LHCN-M2 (cell line): ENCODE measurements around the gene CCDC106. TPM values are rescaled to one million over a fixed set of nuclear protein-coding genes. Genes with fewer than 3 reads are reported as not detected.

Experiments used
- DNase-seq: peaks from one replicate; pipeline ENCODE4 v3.0.0-alpha.2; 2012; ENCODE audit warnings: low read depth
- polyA plus RNA-seq: library from polyadenylated mRNA; unstranded; fragments of >200 nt; gene quantifications from one replicate; pipeline ENCODE4 v1.2.1, GENCODE V29; 2012; ENCODE audit warnings: missing spikeins
- total RNA-seq: library from RNA; depleted of rRNA; stranded (reverse); fragments of >200 nt; gene quantifications from 2 replicates; pipeline ENCODE4 v1.2.3, GENCODE V29; 2014; rRNA removed

CCDC106 gene
- total RNA-seq = 14.2 and 15.3 TPM in 2 replicates
- polyA plus RNA-seq = 15.9 TPM

GRCh38 chr19:55647732-55648584 lies at the start of gene CCDC106:
TSS of gene CCDC106 (plus strand) at chr19:55648212. CDS start at chr19:55649047, 835 bp downstream.
- DNase-seq = peak; percentile 57

DNA sequence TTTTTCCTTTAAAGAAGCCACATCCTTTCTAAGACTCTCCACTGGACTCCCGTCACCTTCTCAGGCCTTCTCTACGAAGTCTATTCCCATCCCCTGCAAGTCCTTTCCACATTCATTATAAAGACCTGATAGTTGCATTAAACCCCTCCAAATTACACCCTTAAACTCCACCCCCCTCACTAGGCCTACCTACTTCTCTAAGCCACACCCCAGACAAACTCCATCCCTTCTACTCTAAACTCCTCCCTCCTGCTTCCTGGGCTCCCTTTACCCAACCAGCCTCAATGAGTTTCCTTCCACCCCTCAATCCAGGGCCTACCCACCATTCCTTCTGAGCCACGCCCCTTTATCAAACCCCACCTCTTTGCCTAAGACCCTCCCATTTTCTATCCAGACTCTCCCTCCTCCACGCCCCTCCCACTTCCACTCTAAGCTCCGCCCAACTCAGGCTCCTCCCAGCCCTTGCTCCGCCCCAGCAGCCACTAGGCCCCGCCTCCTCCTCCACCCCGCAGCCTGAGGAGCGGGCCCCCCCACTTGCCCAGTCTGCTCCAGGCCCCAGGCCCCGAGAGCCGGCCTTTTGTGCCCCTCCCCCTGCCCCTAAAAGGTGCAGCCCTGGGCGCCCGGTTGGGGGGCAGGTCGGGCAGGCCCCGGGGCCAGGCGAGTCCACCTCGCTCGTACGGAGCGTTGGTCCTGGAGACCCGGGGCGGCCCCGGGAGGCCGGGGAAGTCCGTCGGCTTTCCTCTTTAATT lies 49.1 kb upstream of the CCDC106 start:
- peak; percentile 92 for DNase-seq

- DNase-seq = peak; percentile 98
These were observed 48.6 kb upstream of the CCDC106 start, which contains the start of gene FIZ1 for GRCh38 chr19:55599468-55599841. TSS of gene FIZ1 (minus strand) at chr19:55599517. CDS start at chr19:55597865, 1,652 bp downstream.

DNA sequence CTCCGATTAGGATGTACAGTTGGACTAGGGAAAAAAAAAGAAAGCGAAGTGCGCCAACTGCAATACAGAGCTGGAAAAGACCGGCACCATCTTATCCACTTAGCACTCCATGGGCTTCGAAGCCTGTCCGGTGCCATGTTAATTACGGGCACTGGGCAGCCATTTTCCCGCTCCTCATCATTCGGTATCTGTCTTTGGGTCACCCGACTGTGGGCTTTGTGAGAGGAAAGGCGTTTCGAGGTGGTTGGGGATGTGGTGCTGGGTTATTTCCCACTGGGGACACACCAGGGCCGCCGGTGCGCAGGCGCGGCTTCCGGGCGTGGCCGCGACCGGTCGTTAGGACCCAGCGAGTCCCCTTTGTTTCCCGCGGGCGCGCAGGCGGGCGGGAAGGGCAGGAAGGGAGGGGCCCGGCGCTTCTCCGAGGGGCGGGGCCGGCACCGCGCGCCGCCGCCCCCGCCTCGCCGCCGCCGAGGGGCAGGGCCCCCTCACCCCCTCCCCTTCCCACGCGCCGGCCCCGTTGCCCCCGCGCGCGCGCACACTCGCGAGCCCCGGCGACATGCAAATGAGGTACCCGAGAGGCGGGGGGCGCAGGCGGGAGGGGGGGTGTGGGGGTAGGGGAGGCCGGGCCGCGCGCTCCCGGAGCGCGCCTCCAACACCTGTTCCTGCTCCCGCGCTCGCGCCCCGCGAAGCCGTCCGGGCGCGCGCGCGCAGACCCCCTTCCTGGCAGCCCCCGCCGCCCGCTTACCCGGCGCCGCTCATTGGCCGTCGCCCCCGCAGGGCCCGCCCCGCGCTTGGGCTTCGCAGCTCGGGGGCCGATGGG lies 48.0 kb upstream of the CCDC106 start, which contains the start of gene ZNF524:
Gene ZNF524, plus strand, starts transcription at position 447 of the 820 bp plus-strand sequence. CDS start 1,825 bp downstream, outside the sequence.
- DNase-seq = peak; percentile 85

DNA sequence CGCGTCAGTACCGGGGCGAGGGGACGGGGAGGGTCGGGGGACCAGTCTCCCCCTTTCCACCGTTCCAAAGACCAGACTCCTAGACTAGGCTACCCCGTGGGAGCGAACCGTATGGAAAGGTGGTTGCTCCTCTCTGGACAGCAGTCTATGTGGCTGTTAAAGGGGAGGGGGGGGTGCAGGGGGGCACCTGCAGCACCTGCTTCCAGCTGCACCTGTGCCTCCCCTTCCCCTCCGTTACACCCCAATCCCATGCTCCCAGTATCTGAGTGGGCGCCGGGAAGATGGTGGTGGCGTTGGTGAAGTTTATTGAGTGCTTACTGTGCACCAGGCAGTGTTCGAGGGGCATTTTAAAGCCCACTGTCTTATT lies 47.4 kb upstream of the CCDC106 start:
- DNase-seq = no peak

GRCh38 chr19:55601084-55601483 lies 46.9 kb upstream of the CCDC106 start:
- DNase-seq = no peak

DNA sequence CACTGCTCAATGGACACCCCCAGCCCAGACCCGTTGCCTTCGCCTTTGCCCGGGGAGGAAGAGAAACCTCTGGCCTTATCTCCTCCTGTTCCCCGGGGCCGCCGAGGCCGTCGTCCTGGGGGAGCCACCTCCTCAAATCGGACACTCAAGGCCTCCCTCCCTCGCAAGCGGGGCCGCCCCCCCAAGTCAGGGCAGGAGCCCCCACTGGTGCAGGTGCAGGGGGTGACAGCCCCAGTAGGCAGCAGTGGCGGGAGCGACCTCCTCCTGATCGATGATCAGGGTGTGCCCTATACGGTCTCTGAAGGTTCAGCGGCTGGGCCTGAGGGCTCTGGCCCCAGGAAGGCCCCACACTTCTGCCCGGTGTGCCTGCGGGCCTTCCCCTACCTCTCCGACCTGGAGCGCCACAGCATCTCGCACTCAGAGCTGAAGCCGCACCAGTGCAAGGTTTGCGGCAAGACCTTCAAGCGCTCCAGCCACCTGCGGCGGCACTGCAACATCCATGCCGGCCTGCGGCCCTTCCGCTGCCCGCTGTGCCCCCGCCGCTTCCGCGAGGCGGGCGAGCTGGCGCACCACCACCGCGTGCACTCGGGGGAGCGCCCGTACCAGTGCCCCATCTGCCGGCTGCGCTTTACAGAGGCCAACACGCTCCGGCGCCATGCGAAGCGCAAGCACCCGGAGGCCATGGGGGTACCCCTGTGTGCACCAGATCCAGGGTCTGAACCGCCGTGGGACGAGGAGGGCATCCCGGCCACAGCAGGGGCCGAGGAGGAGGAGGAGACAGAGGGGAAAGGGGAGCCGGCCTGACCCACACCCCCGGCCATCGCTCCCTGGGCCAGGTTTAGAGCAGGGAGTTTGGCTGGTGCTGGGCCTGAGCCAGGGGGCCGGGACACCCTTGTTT lies 45.7 kb upstream of the CCDC106 start:
- no peak for DNase-seq

GRCh38 chr19:55603115-55603514 lies 44.9 kb upstream of the CCDC106 start:
- DNase-seq = no peak

DNA sequence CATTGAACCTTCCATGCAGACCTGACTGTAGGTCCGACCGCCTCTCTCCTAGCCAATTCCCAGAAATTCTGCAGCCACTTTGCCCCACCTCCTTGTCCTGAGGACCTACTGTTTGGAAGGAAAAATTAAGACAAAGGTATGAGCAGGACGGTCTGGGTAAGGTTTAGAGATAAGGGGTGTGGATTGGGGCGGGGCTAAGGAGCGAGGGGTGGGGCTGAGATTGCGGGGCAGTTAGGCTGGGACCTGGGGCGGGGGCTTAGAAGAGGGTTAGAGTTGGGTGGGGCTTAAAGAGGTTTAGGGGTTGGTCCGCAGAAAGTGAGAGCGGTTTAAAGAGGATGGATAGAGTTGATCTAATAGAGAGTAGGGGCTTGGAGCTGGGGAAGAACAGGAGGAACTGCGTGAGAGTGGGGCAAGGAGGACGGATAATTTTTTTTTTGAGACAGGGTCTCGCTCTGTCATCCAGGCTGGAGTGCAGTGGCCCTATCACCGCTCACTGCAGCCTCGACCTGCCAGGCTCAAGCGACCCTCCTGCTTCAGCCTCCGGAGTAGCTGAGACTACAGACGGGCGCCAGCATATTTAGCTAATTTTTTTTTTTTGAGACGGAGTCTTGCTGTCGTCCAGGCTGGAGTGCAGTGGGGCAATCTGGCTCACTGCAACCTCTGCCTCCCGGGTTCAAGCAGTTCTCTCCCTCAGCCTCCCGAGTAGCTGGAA lies 44.3 kb upstream of the CCDC106 start:
- no peak for DNase-seq

DNA sequence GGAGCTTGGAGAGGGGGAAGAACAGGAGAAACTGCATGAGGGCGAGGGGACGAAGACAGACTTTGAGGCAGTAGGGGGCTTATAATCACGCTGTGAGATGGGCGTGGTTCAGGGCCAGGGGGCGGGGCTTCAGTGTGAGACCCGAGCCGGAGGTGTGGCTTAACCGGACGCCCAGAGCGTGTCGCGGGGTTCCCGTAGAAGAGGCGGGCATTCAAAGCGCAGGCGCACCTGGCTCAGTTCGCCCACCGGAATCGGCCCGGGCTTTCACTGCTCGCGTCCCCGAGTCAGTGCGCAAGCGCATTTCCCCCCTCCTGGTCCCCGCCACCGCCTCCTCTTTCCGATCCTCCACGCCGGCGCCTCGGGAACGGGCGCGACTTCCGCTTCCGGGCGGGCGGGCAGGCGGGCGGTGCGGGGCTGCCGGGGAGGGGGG lies 42.8 kb upstream of the CCDC106 start:
- peak; percentile 96 for DNase-seq

- DNase-seq = peak; percentile 74
These were observed 42.2 kb upstream of the CCDC106 start, which contains the start of gene ZNF865 for GRCh38 chr19:55605637-55606470. TSS of gene ZNF865 (plus strand) at chr19:55605647. CDS start at chr19:55613619, 7,972 bp downstream.

GRCh38 chr19:55606471-55606787 lies 41.6 kb upstream of the CCDC106 start:
- no peak for DNase-seq

DNA sequence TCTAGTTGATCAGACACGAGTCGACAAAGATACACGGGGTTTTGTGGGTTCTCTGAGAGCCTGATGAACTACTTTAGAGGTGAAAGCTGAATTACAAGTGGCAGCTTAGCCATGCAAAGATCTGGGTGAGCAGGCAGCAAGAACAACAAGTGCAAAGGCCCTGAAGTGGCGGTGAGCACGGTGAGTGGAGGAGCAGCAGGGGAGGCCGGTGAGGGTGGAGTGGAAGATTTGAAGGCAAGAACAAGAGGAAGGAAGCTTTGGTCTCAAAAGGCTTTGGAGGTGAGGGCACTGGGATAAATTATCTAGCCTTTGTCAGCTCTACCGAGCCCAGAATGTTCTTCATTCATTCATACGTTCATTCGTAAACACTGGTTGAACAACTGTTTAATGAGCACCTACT lies 41.2 kb upstream of the CCDC106 start:
- no peak for DNase-seq

DNA sequence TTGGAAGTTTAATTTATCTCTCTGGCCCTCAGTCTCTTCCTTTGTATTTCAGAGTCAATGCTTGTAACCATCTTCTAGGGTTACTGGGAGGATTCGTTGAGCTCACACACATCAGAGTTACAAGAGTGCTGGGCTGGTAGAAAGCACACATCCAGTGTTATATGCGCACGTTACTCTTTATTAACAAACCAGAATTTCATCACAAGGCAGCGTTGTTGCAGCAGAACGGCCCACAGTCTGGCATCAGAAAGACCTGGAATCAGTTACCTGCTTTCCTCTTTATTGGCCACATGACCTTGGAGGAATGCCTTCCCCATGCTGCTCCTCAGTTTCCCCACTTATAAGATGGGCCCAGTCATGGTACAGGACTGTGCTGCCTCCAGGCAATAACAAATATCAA lies 38.7 kb upstream of the CCDC106 start:
- DNase-seq = no peak

- DNase-seq = no peak
These were observed 36.6 kb upstream of the CCDC106 start for GRCh38 chr19:55611300-55611982.

DNA sequence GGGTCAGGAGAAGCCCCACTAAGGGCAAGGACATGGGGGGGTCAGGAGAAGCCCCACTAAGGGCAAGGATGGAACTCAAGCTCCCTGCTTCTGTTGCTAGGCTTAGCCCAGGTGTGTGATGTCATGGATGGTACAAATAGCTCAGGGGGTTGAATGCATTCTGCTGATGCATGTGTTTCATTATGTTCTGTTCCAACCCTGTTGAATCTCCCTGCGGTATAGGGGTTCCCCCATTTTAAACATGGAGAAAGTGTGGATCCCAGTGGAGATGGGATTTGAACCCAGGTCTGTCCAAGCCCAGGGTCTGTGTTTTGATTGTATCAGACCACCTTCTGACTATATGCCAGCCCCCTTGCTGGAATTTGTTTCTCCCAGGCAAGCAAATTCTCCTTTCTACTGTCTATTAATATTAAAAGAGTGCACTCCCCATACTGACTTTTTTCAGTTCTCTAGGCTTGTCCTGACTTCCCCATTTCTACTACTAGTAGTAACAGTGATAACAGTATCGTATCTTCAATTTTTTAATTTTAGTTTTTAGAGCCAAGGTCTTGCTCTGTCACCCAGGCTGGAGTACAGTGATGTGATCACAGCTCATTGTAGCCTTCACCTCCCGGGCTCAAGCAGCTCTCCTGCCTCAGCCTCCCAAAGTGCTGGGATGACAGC lies 35.9 kb upstream of the CCDC106 start:
- no peak for DNase-seq

DNA sequence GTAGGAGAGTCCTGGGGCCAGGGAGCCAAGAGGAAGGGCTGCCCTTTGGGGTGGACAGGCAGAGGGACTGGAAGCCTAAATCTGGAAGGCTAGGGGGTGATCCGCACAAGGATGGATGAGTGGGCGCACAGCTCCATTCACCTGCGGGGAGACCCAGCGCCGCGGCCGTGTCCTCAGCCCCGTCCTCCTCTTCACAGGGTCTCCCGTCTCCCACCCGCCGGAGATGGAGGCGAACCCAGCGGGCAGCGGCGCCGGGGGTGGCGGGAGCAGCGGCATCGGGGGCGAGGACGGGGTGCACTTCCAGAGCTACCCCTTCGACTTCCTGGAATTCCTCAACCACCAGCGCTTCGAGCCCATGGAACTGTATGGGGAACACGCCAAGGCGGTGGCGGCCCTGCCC lies 34.6 kb upstream of the CCDC106 start:
- DNase-seq = no peak
